Cardiac muscle cell (in vitro differentiated cells and primary cell): Measurements from ENCODE around the gene RAD18. TPM values are rescaled to one million over a fixed set of nuclear protein-coding genes. Genes with fewer than 3 reads are reported as not detected.

Source experiments
- DNase-seq, 2 donors: peaks; one replicate each; pipeline versions ENCODE4 v3.0.0 to v3.0.0-alpha.2; 2010 to 2017; ENCODE audit warnings: low read depth in 1 of 2, low spot score in 1 of 2
- H3K27ac ChIP-seq: fragments of 200-600 bp; sonication (generic); 2 replicates; pipeline ENCODE4 v1.5.1; 2016
- H3K27me3 ChIP-seq: fragments of 200-600 bp; sonication (generic); 2 replicates; pipeline ENCODE4 v1.6.0; 2016; ENCODE audit warnings: control low read depth
- H3K36me3 ChIP-seq: fragments of 200-600 bp; sonication (generic); 2 replicates; pipeline ENCODE4 v1.5.1; 2016; ENCODE audit warnings: control low read depth
- H3K4me1 ChIP-seq: fragments of 200-600 bp; sonication (generic); 2 replicates; pipeline ENCODE4 v1.8.1; 2017; ENCODE audit warnings: low read depth, mild to moderate bottlenecking, mixed run types
- H3K4me3 ChIP-seq: fragments of 200-600 bp; sonication (generic); 2 replicates; pipeline ENCODE4 v1.5.1; 2016; ENCODE audit warnings: mild to moderate bottlenecking
- H3K9me3 ChIP-seq: fragments of 200-600 bp; sonication (generic); 2 replicates; pipeline ENCODE4 v1.5.1; 2017; ENCODE audit warnings: low read depth, mild to moderate bottlenecking, control low read depth
- polyA plus RNA-seq: library from polyadenylated mRNA; unstranded; fragments of >200 nt; fragmentation: Nextera tagmentation; extraction: Ambion mirVana; gene quantifications from 2 replicates; pipeline ENCODE4 v1.2.1, GENCODE V29; 2016
- total RNA-seq: library from RNA; depleted of rRNA; stranded (reverse); fragments of >200 nt; gene quantifications from 2 replicates; pipeline ENCODE4 v1.2.3, GENCODE V29; 2016
- TF ChIP-seq, protein P1 (sequence below): IDR thresholded peaks from 2 replicates; pipeline ENCODE4 v1.5.1; 2012; ENCODE audit warnings: low read depth, mild to moderate bottlenecking, low read length

RAD18 gene
- total and polyA plus RNA-seq, 2 experiments from 2014 or later = 5.9 to 7.8 TPM

DNA sequence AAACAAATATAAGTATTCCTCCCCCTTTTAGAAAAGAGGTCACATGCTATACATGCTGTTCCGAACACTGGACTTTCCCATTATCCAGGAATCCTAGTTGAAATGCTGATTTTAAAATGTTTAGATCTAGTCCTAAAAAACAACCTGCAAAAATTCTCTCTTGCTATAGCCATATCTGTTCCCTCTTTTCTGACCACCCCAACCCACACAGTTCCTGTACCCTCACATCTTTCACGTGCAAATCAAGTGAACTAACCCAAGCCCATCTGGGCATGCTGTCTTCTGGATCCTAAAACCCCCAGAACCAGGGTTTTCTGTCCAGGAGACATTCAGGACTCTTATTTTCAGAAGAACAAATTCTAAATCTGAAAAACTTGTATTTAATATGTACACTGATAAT lies 67.4 kb downstream of the RAD18 start:
- no peak overlapping the region for H3K27ac ChIP-seq
- H3K36me3 ChIP-seq = no peaks in the 10 kb centered on the region
- H3K9me3 ChIP-seq = no peaks in the 10 kb centered on the region
- peaks cover 21% of the 10 kb centered on the region for H3K4me1 ChIP-seq
- no peak overlapping the region for H3K4me3 ChIP-seq
- no peak for DNase-seq
- H3K27me3 ChIP-seq = no peaks in the 10 kb centered on the region
- TF ChIP-seq, protein P1, sequence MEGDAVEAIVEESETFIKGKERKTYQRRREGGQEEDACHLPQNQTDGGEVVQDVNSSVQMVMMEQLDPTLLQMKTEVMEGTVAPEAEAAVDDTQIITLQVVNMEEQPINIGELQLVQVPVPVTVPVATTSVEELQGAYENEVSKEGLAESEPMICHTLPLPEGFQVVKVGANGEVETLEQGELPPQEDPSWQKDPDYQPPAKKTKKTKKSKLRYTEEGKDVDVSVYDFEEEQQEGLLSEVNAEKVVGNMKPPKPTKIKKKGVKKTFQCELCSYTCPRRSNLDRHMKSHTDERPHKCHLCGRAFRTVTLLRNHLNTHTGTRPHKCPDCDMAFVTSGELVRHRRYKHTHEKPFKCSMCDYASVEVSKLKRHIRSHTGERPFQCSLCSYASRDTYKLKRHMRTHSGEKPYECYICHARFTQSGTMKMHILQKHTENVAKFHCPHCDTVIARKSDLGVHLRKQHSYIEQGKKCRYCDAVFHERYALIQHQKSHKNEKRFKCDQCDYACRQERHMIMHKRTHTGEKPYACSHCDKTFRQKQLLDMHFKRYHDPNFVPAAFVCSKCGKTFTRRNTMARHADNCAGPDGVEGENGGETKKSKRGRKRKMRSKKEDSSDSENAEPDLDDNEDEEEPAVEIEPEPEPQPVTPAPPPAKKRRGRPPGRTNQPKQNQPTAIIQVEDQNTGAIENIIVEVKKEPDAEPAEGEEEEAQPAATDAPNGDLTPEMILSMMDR = no peak

DNA sequence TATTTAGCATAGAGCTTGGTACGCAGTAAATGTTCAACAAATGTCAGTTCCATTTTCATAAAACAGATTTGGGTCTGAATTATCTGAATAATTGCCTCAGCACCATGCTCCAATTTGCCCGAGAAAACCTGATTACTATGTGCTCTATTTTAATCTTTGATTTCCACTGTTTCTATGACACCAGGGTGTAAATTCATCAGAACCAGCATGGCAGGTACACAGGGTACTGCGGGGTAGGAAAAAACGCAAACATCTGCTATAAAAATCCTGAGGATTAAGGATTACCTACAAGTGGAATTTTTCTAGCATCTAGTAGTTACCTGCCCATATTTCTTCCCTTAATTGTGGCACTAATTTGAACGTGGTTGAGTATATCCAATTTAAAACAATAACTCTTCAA lies 70.3 kb downstream of the RAD18 start:
- Histone ChIP-seq H3K4me3 (no peak overlapping the region), H3K27ac (no peak overlapping the region), H3K27me3 (no peaks in the 10 kb centered on the region), H3K36me3 (no peaks in the 10 kb centered on the region), H3K4me1 (peaks cover 2% of the 10 kb centered on the region), H3K9me3 (no peaks in the 10 kb centered on the region)
- no peak for DNase-seq
- TF ChIP-seq, protein P1 = no peak

DNA sequence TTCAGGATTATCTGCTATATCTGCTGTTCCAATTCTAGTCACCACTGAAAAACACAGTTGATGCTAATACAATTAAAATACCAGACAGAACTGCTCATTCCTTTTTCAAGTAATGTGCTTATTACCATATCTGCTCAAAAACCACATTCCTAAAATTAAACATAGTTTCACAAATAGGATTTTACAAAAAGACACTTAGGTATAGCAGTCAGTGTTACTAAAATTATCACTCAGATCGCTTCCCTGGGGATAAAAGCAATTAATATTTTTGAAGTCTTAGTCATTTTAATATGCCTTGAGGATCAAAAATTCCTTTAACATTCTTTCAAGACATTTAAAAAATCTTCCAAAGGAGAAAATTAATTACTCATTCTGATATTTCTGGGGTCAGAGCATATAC lies 71.5 kb downstream of the RAD18 start:
- Histone ChIP-seq H3K4me1 (peaks cover 5% of the 10 kb centered on the region), H3K27ac (no peak overlapping the region), H3K36me3 (no peaks in the 10 kb centered on the region), H3K27me3 (no peaks in the 10 kb centered on the region), H3K4me3 (no peak overlapping the region), H3K9me3 (no peaks in the 10 kb centered on the region)
- TF ChIP-seq, protein P1 = no peak
- no peak for DNase-seq

- H3K4me3 ChIP-seq = no peak overlapping the region
- DNase-seq = no peak
- H3K27me3 ChIP-seq = no peaks in the 10 kb centered on the region
- TF ChIP-seq, protein P1 = no peak
- peaks cover 5% of the 10 kb centered on the region for H3K4me1 ChIP-seq
- no peaks in the 10 kb centered on the region for H3K36me3 ChIP-seq
- H3K27ac ChIP-seq = no peak overlapping the region
- no peaks in the 10 kb centered on the region for H3K9me3 ChIP-seq
These were observed 72.0 kb downstream of the RAD18 start for GRCh38 chr3:8891303-8891702.

GRCh38 chr3:8888301-8888915 lies 74.9 kb downstream of the RAD18 start:
- DNase-seq = peak in 1 of 2 donors; percentile 81
- peaks cover 5% of the 10 kb centered on the region for H3K4me1 ChIP-seq
- no peaks in the 10 kb centered on the region for H3K9me3 ChIP-seq
- no peaks in the 10 kb centered on the region for H3K36me3 ChIP-seq
- H3K4me3 ChIP-seq = no peak overlapping the region
- TF ChIP-seq, protein P1 = no peak
- H3K27ac ChIP-seq = peak overlapping the region; percentile 56
- no peaks in the 10 kb centered on the region for H3K27me3 ChIP-seq
